HepG2 (cell line): ENCODE results near the gene ABCB8. TPM values are rescaled to one million over a fixed set of nuclear protein-coding genes. Genes with fewer than 3 reads are reported as not detected.
A peak's percentile ranks its signal among the peaks of the same experiment; 100 is the strongest.

Source experiments
- ARID2 ChIP-seq: sonication (generic); formaldehyde crosslinking; IDR thresholded peaks from 2 replicates; pipeline ENCODE4 v1.8.1; 2022; ENCODE audit warnings: mild to moderate bottlenecking, missing genetic modification reagents, borderline replicate concordance
- ATF7 ChIP-seq, 2 experiments: fragments of 450-650 bp in 1 of 2; sonication (generic) in 1 of 2; formaldehyde crosslinking in 1 of 2; IDR thresholded peaks; 2 replicates each; pipeline versions ENCODE4 v1.4.0 to v1.6.1; 2016 to 2020; ENCODE audit warnings: antibody characterized with exemption in 1 of 2, mild to moderate bottlenecking in 1 of 2, missing genetic modification reagents in 1 of 2
- CHCHD3 ChIP-seq: sonication (generic); formaldehyde crosslinking; IDR thresholded peaks from 2 replicates; pipeline ENCODE4 v1.8.0; 2022; ENCODE audit warnings: mild to moderate bottlenecking, missing genetic modification reagents, moderate library complexity
- CREB1 ChIP-seq, 2 experiments: fragments of 450-650 bp in 1 of 2; IDR thresholded peaks; 2 replicates each; pipeline ENCODE4 v1.6.1; 2016 to 2017; ENCODE audit warnings: control low read depth in 1 of 2, mild to moderate bottlenecking in 1 of 2, missing compliant biosample characterization in 1 of 2, missing genetic modification characterization in 1 of 2
- DPF2 ChIP-seq: sonication (generic); formaldehyde crosslinking; IDR thresholded peaks from 2 replicates; pipeline ENCODE4 v1.4.0; 2020; ENCODE audit warnings: mild to moderate bottlenecking, low read depth, missing genetic modification reagents, borderline replicate concordance
- FOSL2 ChIP-seq: sonication (generic); formaldehyde crosslinking; IDR thresholded peaks from 2 replicates; pipeline ENCODE4 v1.4.0; 2020; ENCODE audit warnings: missing genetic modification reagents
- GABPA ChIP-seq, 2 experiments: IDR thresholded peaks; 2 replicates each; pipeline ENCODE4 v1.6.1; 2011 to 2016; ENCODE audit warnings: low read depth in 2 of 2, low read length in 1 of 2, missing biosample characterization in 1 of 2, missing genetic modification characterization in 1 of 2
- MTA1 ChIP-seq: sonication (generic); formaldehyde crosslinking; IDR thresholded peaks from 2 replicates; pipeline ENCODE4 v1.4.0; 2020; ENCODE audit warnings: missing genetic modification reagents, mild to moderate bottlenecking, borderline replicate concordance
- MZF1 ChIP-seq: sonication (generic); formaldehyde crosslinking; IDR thresholded peaks from 2 replicates; pipeline ENCODE4 v1.8.1; 2023; ENCODE audit warnings: mild to moderate bottlenecking, missing genetic modification reagents, borderline replicate concordance
- NR2F1 ChIP-seq, 2 experiments: fragments of 450-650 bp in 1 of 2; formaldehyde crosslinking in 1 of 2; IDR thresholded peaks; 2 replicates each; pipeline versions ENCODE4 v1.5.0 to v1.6.1; 2016 to 2020; ENCODE audit warnings: mild to moderate bottlenecking in 1 of 2, missing compliant biosample characterization in 1 of 2, missing genetic modification reagents in 1 of 2, moderate library complexity in 1 of 2
- PRPF4 ChIP-seq: fragments of 200-400 bp; formaldehyde crosslinking; IDR thresholded peaks from 2 replicates; pipeline ENCODE4 v1.6.1; 2016; ENCODE audit warnings: low read length, low read depth; ENCODE audit not compliant: poor library complexity, severe bottlenecking
- REXO4 ChIP-seq: sonication (generic); formaldehyde crosslinking; IDR thresholded peaks from 2 replicates; pipeline ENCODE4 v1.8.0; 2022; ENCODE audit warnings: missing genetic modification reagents, mild to moderate bottlenecking, borderline replicate concordance
- THAP11 ChIP-seq: IDR thresholded peaks from 2 replicates; pipeline ENCODE4 v1.6.1; 2016; ENCODE audit warnings: missing biosample characterization, missing genetic modification reagents
- U2AF2 ChIP-seq: fragments of 200-400 bp; formaldehyde crosslinking; IDR thresholded peaks from 2 replicates; pipeline ENCODE4 v1.6.1; 2017; ENCODE audit warnings: low read depth, mild to moderate bottlenecking, low read length
- ZNF180 ChIP-seq: sonication (generic); formaldehyde crosslinking; IDR thresholded peaks from 2 replicates; pipeline ENCODE4 v1.4.0; 2020; ENCODE audit warnings: low read depth, missing genetic modification reagents, borderline replicate concordance
- ZNF235 ChIP-seq: sonication (generic); formaldehyde crosslinking; IDR thresholded peaks from 2 replicates; pipeline ENCODE4 v1.8.1; 2023; ENCODE audit warnings: mild to moderate bottlenecking, missing genetic modification reagents, borderline replicate concordance
- ZNF263 ChIP-seq: sonication (generic); formaldehyde crosslinking; IDR thresholded peaks from 2 replicates; pipeline ENCODE4 v1.4.0; 2020; ENCODE audit warnings: missing genetic modification reagents
- ZNF274 ChIP-seq: sonication (generic); formaldehyde crosslinking; IDR thresholded peaks from 2 replicates; pipeline ENCODE4 v1.5.1; 2020; ENCODE audit warnings: mild to moderate bottlenecking, missing genetic modification reagents
- ZNF552 ChIP-seq: sonication (generic); formaldehyde crosslinking; IDR thresholded peaks from 2 replicates; pipeline ENCODE4 v1.9.0; 2022; ENCODE audit warnings: missing genetic modification reagents, mild to moderate bottlenecking, borderline replicate concordance
- ZNF724P ChIP-seq: sonication (generic); formaldehyde crosslinking; IDR thresholded peaks from 2 replicates; pipeline ENCODE4 v1.8.0; 2022; ENCODE audit warnings: missing genetic modification reagents, borderline replicate concordance
- polyA plus RNA-seq, 8 experiments: library from polyadenylated mRNA; depleted of rRNA in 3 of 8; stranded (reverse) in 7 of 8; unstranded in 1 of 8; fragments of >200 nt; fragmentation: Illumina TruSeq in 4 of 8; extraction: Trizol in 4 of 8; gene quantifications; 2 replicates each; pipeline versions ENCODE4 v1.2.1 to v1.2.3, GENCODE V29; 2011 to 2016; ENCODE audit warnings: low read depth in 4 of 8, missing spikeins in 1 of 8, mixed read lengths in 1 of 8; ENCODE audit not compliant: insufficient read depth in 1 of 8
- total RNA-seq, 5 experiments: library from RNA; depleted of rRNA; stranded (reverse); fragments of >200 nt; fragmentation: Illumina TruSeq; extraction: Trizol; gene quantifications; 2 replicates each; pipeline ENCODE4 v1.2.3, GENCODE V29; 2016; ENCODE audit warnings: low read depth in 1 of 5
- TF ChIP-seq, protein P1 (sequence below): sonication (generic); formaldehyde crosslinking; IDR thresholded peaks from 2 replicates; pipeline ENCODE4 v1.4.0; 2020; ENCODE audit warnings: mild to moderate bottlenecking, missing genetic modification reagents
- TF ChIP-seq, protein P2 (sequence below): sonication (generic); formaldehyde crosslinking; IDR thresholded peaks from 2 replicates; pipeline ENCODE4 v1.5.0; 2020; ENCODE audit warnings: mild to moderate bottlenecking, missing genetic modification reagents
- TF ChIP-seq, protein P3 (sequence below): IDR thresholded peaks from 2 replicates; pipeline ENCODE4 v1.6.1; 2016; ENCODE audit warnings: control low read depth
- TF ChIP-seq, protein P4 (sequence below): sonication (generic); IDR thresholded peaks from 2 replicates; pipeline ENCODE4 v1.6.1; 2016; ENCODE audit warnings: low read depth, borderline replicate concordance

ABCB8 gene
- total and polyA plus RNA-seq, 2 of the 13 experiments (the other 11 are each of a cell fraction or from before 2014, with no cell fraction given), result 6.6 to 16.7 TPM

DNA sequence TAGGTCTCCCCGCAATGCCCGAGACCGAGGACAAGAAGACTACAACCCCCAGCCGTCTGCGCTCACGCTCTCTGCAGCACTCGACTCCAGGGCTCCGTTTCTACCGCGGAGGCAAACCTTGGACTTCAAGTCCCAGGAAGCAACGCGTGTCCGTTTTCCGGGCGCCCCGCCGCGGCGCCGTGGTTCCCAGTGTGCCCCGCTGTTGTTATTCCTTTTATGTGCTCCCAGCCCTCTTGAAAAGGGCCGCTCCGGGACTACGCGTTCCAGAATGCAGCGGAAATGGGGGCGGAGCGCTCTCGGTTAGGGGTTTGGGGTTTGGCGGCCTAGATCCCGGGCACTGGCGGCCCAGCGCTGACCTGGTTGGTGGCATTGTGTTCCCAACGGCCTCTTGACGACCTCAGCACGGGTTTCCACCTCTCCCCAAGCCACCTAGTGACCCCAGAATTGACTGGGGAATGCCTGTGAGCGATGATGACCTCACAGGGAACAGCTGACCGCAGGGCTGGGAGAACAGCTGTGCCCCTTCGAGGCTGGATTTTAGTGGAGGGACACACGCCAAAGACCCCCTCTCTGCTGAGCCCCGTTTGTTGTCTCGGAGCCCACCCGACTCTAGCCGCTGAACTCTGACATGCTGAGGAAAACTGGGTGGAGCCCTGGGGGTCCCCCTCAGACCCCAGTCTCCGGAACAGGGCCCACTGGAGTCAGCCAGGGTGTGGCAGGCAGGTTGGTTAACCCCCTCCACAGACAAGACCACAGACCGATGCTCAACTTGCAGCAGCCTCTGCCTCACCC is 29.9 kb downstream of the ABCB8 start (continued):
- TF ChIP-seq ZNF724P (CRISPR knock-in tag) (no peak; the same call in 1 of the 2 replicates), ZNF180 (CRISPR knock-in tag) (no peak), DPF2 (CRISPR knock-in tag) (no peak), CREB1 (IDR thresholded peaks at IDR 0.05) (peak; percentile 71), CREB1 (CRISPR knock-in tag; IDR thresholded peaks at IDR 0.05) (peak; percentile 90), ATF7 (IDR thresholded peaks at IDR 0.05) (no peak), ATF7 (CRISPR knock-in tag; IDR thresholded peaks at IDR 0.05) (no peak), MTA1 (no peak), FOSL2 (no peak), NR2F1 (CRISPR knock-in tag; IDR thresholded peaks at IDR 0.05) (no peak), ZNF263 (CRISPR knock-in tag) (peak; percentile 74), REXO4 (CRISPR knock-in tag) (no peak), CHCHD3 (CRISPR knock-in tag) (no peak), MZF1 (CRISPR knock-in tag) (no peak), ZNF552 (CRISPR knock-in tag) (no peak), ARID2 (CRISPR knock-in tag) (0 out of 2 replicates have a peak, but pooled peaks have one; percentile 36), ZNF274 (CRISPR knock-in tag) (no peak), PRPF4 (no peak), THAP11 (peak; percentile 99), GABPA (IDR thresholded peaks at IDR 0.05; ENCODE audit: low read depth, low read length) (no peak), GABPA (CRISPR knock-in tag; IDR thresholded peaks at IDR 0.05; ENCODE audit: low read depth) (peak; percentile 95), U2AF2 (no peak), ZNF235 (CRISPR knock-in tag) (no peak)
- TF ChIP-seq, protein P1, sequence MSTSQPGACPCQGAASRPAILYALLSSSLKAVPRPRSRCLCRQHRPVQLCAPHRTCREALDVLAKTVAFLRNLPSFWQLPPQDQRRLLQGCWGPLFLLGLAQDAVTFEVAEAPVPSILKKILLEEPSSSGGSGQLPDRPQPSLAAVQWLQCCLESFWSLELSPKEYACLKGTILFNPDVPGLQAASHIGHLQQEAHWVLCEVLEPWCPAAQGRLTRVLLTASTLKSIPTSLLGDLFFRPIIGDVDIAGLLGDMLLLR (CRISPR knock-in tag), result no peak
- TF ChIP-seq, protein P2, sequence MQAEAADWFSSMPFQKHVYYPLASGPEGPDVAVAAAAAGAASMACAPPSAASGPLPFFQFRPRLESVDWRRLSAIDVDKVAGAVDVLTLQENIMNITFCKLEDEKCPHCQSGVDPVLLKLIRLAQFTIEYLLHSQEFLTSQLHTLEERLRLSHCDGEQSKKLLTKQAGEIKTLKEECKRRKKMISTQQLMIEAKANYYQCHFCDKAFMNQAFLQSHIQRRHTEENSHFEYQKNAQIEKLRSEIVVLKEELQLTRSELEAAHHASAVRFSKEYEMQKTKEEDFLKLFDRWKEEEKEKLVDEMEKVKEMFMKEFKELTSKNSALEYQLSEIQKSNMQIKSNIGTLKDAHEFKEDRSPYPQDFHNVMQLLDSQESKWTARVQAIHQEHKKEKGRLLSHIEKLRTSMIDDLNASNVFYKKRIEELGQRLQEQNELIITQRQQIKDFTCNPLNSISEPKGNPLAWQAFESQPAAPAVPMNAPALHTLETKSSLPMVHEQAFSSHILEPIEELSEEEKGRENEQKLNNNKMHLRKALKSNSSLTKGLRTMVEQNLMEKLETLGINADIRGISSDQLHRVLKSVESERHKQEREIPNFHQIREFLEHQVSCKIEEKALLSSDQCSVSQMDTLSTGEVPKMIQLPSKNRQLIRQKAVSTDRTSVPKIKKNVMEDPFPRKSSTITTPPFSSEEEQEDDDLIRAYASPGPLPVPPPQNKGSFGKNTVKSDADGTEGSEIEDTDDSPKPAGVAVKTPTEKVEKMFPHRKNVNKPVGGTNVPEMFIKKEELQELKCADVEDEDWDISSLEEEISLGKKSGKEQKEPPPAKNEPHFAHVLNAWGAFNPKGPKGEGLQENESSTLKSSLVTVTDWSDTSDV (CRISPR knock-in tag), result 0 out of 2 replicates have a peak, but pooled peaks have one; percentile 47
- TF ChIP-seq, protein P3, sequence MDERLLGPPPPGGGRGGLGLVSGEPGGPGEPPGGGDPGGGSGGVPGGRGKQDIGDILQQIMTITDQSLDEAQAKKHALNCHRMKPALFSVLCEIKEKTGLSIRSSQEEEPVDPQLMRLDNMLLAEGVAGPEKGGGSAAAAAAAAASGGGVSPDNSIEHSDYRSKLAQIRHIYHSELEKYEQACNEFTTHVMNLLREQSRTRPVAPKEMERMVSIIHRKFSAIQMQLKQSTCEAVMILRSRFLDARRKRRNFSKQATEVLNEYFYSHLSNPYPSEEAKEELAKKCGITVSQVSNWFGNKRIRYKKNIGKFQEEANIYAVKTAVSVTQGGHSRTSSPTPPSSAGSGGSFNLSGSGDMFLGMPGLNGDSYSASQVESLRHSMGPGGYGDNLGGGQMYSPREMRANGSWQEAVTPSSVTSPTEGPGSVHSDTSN, result no peak
- TF ChIP-seq, protein P4, sequence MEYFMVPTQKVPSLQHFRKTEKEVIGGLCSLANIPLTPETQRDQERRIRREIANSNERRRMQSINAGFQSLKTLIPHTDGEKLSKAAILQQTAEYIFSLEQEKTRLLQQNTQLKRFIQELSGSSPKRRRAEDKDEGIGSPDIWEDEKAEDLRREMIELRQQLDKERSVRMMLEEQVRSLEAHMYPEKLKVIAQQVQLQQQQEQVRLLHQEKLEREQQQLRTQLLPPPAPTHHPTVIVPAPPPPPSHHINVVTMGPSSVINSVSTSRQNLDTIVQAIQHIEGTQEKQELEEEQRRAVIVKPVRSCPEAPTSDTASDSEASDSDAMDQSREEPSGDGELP, result peak; percentile 95
